GM23248 (cell line): Measurements from ENCODE around the gene NPR2.

ENCODE experiments used
- EZH2 ChIP-seq: fragments of 200-600 bp; sonication (generic); IDR thresholded peaks from 2 replicates; pipeline ENCODE4 v1.6.1; 2018; ENCODE audit warnings: antibody characterized with exemption, mild to moderate bottlenecking; ENCODE audit not compliant: insufficient read depth, poor library complexity, severe bottlenecking
- EZH2phosphoT487 ChIP-seq: fragments of 200-600 bp; sonication (generic); IDR thresholded peaks from 2 replicates; pipeline ENCODE4 v1.6.1; 2018; ENCODE audit warnings: antibody characterized with exemption, moderate library complexity, mild to moderate bottlenecking, low read depth; ENCODE audit not compliant: insufficient read depth

DNA sequence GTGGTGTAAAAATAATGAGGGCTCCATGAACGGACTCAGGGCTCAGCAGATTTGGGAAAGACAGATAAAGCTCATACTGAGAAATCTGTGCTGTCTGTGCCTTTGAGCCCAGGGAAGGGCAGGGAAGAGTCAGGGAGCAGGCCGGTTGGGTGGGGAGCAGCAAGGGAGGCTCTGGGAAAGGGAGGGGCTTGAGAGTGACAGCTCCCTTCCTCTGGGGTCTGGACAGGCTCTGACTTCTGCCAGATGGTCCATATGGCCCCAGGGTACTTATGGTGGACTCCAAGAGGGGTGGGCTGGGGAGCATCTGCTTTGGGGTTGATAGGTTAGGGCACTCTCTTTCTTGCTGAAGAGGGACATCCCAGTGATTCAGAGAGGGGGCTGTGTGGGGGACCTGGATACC, 2.1 kb downstream of the NPR2 start:
- TF ChIP-seq EZH2 (no peak), EZH2phosphoT487 (no peak)
